K562 (cell line): Measurements from ENCODE around the gene SUSD3. TPM values are rescaled to one million over a fixed set of nuclear protein-coding genes. Genes with fewer than 3 reads are reported as not detected.

Source experiments
- ATAC-seq: fragments of 200-7000 bp; cut with Tn5 transposase; 3 replicates; pipeline ENCODE4 v1.9.1; 2020; ENCODE audit warnings: moderate library complexity
- BruUV-seq: library from RNA; stranded (reverse); fragments of 400-500 nt; replicated peaks from 2 replicates; lab custom pipeline; 2021; lab: Mats Ljungman, UMichigan
- CTCF ChIA-PET: fragments of 300-600 bp; formaldehyde crosslinking; extraction: SDS; loops from one replicate; lab custom pipeline; 2021; ENCODE audit warnings: low intra/inter-chr PET ratio; lab: Yijun Ruan, JAX
- POLR2A ChIA-PET: fragments of 300-600, 350-650 bp; sonication (Branson Sonifier 250); formaldehyde crosslinking; extraction: SDS; loops from one replicate; lab custom pipeline; 2021; ENCODE audit warnings: antibody characterized with exemption, inconsistent platforms; lab: Yijun Ruan, JAX
- DNase-seq, 4 experiments: peaks; one replicate each; pipeline versions ENCODE4 v3.0.0 to v3.0.0-alpha.2; 2011 to 2018; ENCODE audit warnings: low spot score in 3 of 4, mixed read lengths in 3 of 4; ENCODE audit errors: extremely low read depth in 1 of 4
- FAIRE-seq: peaks from 2 replicates; lab custom pipeline; 2011; peaks lifted over from hg19 to GRCh38; lab: Jason Lieb, UNC
- H2AFZ ChIP-seq: 2 replicates; pipeline ENCODE4 v1.6.0; 2011; ENCODE audit warnings: low read depth, low read length, control low read depth, inconsistent platforms
- H3K27ac ChIP-seq: fragments of 200-600 bp; 3 replicates; pipeline ENCODE4 v1.8.0; 2011; ENCODE audit warnings: low read depth, mild to moderate bottlenecking, control low read depth, inconsistent platforms, low read length, moderate library complexity, mixed read lengths; ENCODE audit errors: extremely low read depth
- H3K27me3 ChIP-seq, 2 experiments: fragments of 300-600 bp in 1 of 2; 2 replicates in 1 of 2; 3 replicates in 1 of 2; pipeline versions ENCODE4 v1.6.0 to v1.8.0; 2011; ENCODE audit warnings: inconsistent platforms in 2 of 2, low read length in 2 of 2, mild to moderate bottlenecking in 1 of 2, mixed read lengths in 1 of 2, moderate library complexity in 1 of 2; ENCODE audit not compliant: control insufficient read depth in 2 of 2, insufficient read depth in 2 of 2
- H3K36me3 ChIP-seq: fragments of 300-600 bp; 3 replicates; pipeline ENCODE4 v1.8.0; 2011; ENCODE audit warnings: mild to moderate bottlenecking, low read length, inconsistent platforms; ENCODE audit not compliant: control insufficient read depth, insufficient read depth
- H3K4me1 ChIP-seq, 2 experiments: fragments of 200-600 bp in 1 of 2; replicated peaks in 1 of 2; 2 replicates in 1 of 2; 3 replicates in 1 of 2; pipeline versions ENCODE4 v1.5.1 to v1.8.0; 2011; ENCODE audit warnings: inconsistent platforms in 2 of 2, low read length in 2 of 2, mild to moderate bottlenecking in 1 of 2, mixed read lengths in 1 of 2, moderate library complexity in 1 of 2; ENCODE audit not compliant: control insufficient read depth in 2 of 2, insufficient read depth in 2 of 2
- H3K4me2 ChIP-seq: 2 replicates; pipeline ENCODE4 v1.6.1; 2011; ENCODE audit warnings: low read length, control low read depth, inconsistent platforms, mixed read lengths; ENCODE audit not compliant: insufficient read depth
- H3K4me3 ChIP-seq: fragments of 200-600 bp; sonication (generic), shearing (Covaris generic); 2 replicates; pipeline ENCODE4 v1.5.1; 2016; ENCODE audit warnings: control low read depth, inconsistent platforms
- H3K79me2 ChIP-seq: fragments of 200-600 bp; 3 replicates; pipeline ENCODE4 v1.8.0; 2011; ENCODE audit warnings: low read length, inconsistent platforms; ENCODE audit not compliant: control insufficient read depth, insufficient read depth
- H3K9ac ChIP-seq, 2 experiments: 2 replicates each; pipeline versions ENCODE4 v1.6.0 to v1.6.1; 2011; ENCODE audit warnings: low read depth in 2 of 2, low read length in 2 of 2, control low read depth in 1 of 2, inconsistent platforms in 1 of 2, mild to moderate bottlenecking in 1 of 2, mixed read lengths in 1 of 2; ENCODE audit not compliant: insufficient read depth in 1 of 2
- H3K9me1 ChIP-seq: one replicate; pipeline ENCODE4 v1.6.0; 2011; ENCODE audit warnings: inconsistent platforms, mild to moderate bottlenecking, low read length, moderate library complexity; ENCODE audit not compliant: control insufficient read depth, insufficient read depth
- H3K9me3 ChIP-seq: replicated peaks from 2 replicates; pipeline ENCODE4 v1.5.1; 2011; ENCODE audit warnings: low read depth, low read length, inconsistent platforms; ENCODE audit not compliant: control insufficient read depth, insufficient read depth
- H4K20me1 ChIP-seq: replicated peaks from 2 replicates; pipeline ENCODE4 v1.6.1; 2011; ENCODE audit warnings: low read length, inconsistent platforms, mixed read lengths; ENCODE audit not compliant: control insufficient read depth, insufficient read depth
- GABPB2 ChIP-seq: fragments of 250-450 bp; sonication (Bioruptor Pico); conservative IDR thresholded peaks from 2 replicates; pipeline ENCODE4 v1.5.1; 2021; ENCODE audit warnings: mild to moderate bottlenecking
- SREBF2 ChIP-seq: sonication (generic); formaldehyde crosslinking; IDR thresholded peaks from 2 replicates; pipeline ENCODE4 v1.4.0; 2020; ENCODE audit warnings: mild to moderate bottlenecking, missing genetic modification reagents
- WGBS: fragments of 100-300 bp; shearing (Covaris generic); methylation state at CpG from one replicate; pipeline ENCODE4 v1.1.6; 2016; ENCODE audit warnings: low coverage, mixed read lengths; ENCODE audit not compliant: insufficient coverage; ENCODE audit errors: missing lambda C conversion rate; 5-methylcytosine and 5-hydroxymethylcytosine counted together
- in situ Hi-C: fragments of 300-500 bp; cut with MboI; formaldehyde crosslinking; loops from 4 replicates; pipeline ENCODE4 v1.15.0; 2018; ENCODE audit warnings: inconsistent platforms, mixed read lengths
- intact Hi-C: fragments of 100-400 bp; cut with micrococcal nuclease; formaldehyde crosslinking; loops from 2 replicates; pipeline ENCODE4 v1.14.2; 2022
- polyA plus RNA-seq, 8 experiments: library from polyadenylated mRNA; depleted of rRNA in 4 of 8; stranded (reverse) in 5 of 8; unstranded in 3 of 8; fragments of >200 nt; fragmentation: Nextera tagmentation in 2 of 8; fragmentation: Illumina TruSeq in 1 of 8; extraction: Ambion mirVana in 2 of 8; extraction: Trizol in 1 of 8; gene quantifications; 2 replicates each; pipeline versions ENCODE4 v1.2.1 to v1.2.3, GENCODE V29; 2011 to 2014; ENCODE audit warnings: inconsistent platforms in 1 of 8, missing spikeins in 1 of 8
- total RNA-seq, 7 experiments: library from RNA; depleted of rRNA in 6 of 7; stranded (reverse); fragments of >200 nt in 6 of 7; fragmentation: Illumina TruSeq in 2 of 7; extraction: Trizol in 2 of 7; gene quantifications; 2 replicates each; pipeline versions ENCODE4 v1.2.1 to v1.2.3, GENCODE V29; 2011 to 2021; ENCODE audit warnings: low replicate concordance in 1 of 7

Gene SUSD3
- total and polyA plus RNA-seq, 9 of the 15 experiments (the other 6 are each of a cell fraction or from before 2014, with no cell fraction given), result 1.3 to 21.7 (median 11.4) TPM

DNA sequence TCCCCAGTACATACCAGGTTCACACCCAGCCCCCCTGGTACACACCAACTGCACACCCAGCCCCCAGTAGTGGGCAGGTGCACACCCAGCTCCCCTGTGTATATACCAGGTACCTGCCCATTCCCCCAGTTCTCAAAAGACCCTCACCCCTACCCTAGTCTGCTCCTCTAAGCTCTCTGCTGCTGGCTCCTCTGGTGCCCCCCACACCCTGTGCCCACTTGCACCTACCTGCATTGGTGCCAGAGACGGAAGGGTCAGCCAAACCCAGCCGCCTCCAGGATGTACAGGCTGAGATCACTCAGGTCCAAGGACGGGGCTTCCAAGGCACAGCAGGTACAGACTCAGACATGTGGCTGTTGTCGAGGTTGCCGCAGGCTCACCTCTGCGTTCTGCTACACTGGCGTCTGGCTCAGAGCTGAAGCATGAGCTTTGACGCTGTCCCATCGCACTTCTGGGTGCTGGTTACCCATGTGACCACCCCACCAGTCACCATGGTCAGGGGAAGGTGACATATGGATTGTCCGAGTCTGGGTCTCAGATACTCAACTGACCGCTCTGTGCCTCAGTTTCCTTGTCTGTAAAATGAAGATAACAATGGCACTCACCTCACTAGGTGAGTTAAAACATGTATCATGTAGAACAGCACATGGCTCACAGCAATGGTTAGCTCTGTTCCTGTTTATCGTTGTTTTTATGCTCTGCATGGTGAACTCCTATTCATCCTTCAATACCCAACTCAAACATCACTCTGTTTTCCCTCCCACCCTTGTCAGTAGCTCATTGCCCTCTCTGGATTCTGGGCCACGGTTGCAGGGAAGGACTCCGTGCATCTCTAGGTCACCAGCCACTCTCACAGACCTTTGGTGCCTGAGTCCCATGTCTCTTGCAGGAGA is 45.3 kb upstream of the SUSD3 start:
- Histone ChIP-seq H3K9ac (no peak overlapping the region), H3K27ac (no peak overlapping the region), H3K4me2 (no peak overlapping the region), H2AFZ (no peak overlapping the region), H3K9me1 (no peaks in the 10 kb centered on the region), H4K20me1 (peaks cover 7% of the 10 kb centered on the region; the same call in 1 of the 2 replicates), H3K4me1 (no peaks in the 10 kb centered on the region; a peak in 1 of 5 replicates), H3K9me3 (no peaks in the 10 kb centered on the region), H3K27me3 (peaks cover 24 to 69% of the 10 kb centered on the region in 2 experiments; a peak in 4 of 5 replicates), H3K4me3 (no peak overlapping the region), H3K79me2 (no peaks in the 10 kb centered on the region), H3K36me3 (no peaks in the 10 kb centered on the region)
- WGBS, result 0% methylated on average over 14 of the region's 14 CpGs
- no peak for DNase-seq
- no peak for FAIRE-seq
- intact Hi-C loops, result no loop called here
- ATAC-seq, result no peak
- POLR2A ChIA-PET, result interaction anchor here (0.6 kb wide), 1 partner anchor 218 kb away, joined by 3 read pairs; no protein-coding TSS in a partner anchor
- in situ Hi-C loops, result loop anchor here (25.0 kb wide), 1 partner anchor 299 kb away; no protein-coding TSS in a partner anchor
- no peak for TF ChIP-seq SREBF2
- no peak for TF ChIP-seq GABPB2 (CRISPR knock-in tag)
- CTCF ChIA-PET, result no interaction called here
- BruUV-seq, result no TSS peak
